DOHH2 (cell line): Measurements from ENCODE around the gene GPX5.

Experiments
- CTCF ChIP-seq: fragments of 200-600 bp; sonication (generic); IDR thresholded peaks from one replicate; pipeline ENCODE4 v1.5.1; 2014; ENCODE audit warnings: antibody characterized with exemption, mild to moderate bottlenecking, low read depth, low read length; ENCODE audit not compliant: poor library complexity, severe bottlenecking
- EZH2phosphoT487 ChIP-seq: fragments of 200-600 bp; sonication (generic); IDR thresholded peaks from 2 replicates; pipeline ENCODE4 v1.6.1; 2017; ENCODE audit warnings: borderline replicate concordance, mild to moderate bottlenecking, antibody characterized with exemption, low read length, moderate library complexity, mixed read lengths

GRCh38 chr6:28537065-28537464 is 11.4 kb downstream of the GPX5 start:
- TF ChIP-seq CTCF = no peak
- TF ChIP-seq EZH2phosphoT487 = no peak
